Endothelial cell of umbilical vein (primary cell): ENCODE data around the gene AGO4. TPM values are rescaled to one million over a fixed set of nuclear protein-coding genes. Genes with fewer than 3 reads are reported as not detected.

Source experiments
- BruUV-seq: library from RNA; stranded (reverse); fragments of 400-500 nt; replicated peaks from 2 replicates; lab custom pipeline; 2021; lab: Mats Ljungman, UMichigan
- CTCF ChIA-PET: fragments of 300-600, 350-600 bp; sonication (Branson Sonifier 250); formaldehyde crosslinking; loops from one replicate; lab custom pipeline; 2021; ENCODE audit warnings: antibody characterized with exemption, inconsistent platforms; lab: Charles Lee
- POLR2A ChIA-PET: fragments of 300-600, 350-600 bp; sonication (Branson Sonifier 250); formaldehyde crosslinking; loops from one replicate; lab custom pipeline; 2021; ENCODE audit warnings: antibody characterized with exemption, inconsistent platforms; lab: Charles Lee
- DNase-seq: peaks from one replicate; pipeline ENCODE4 v3.0.0-alpha.2; 2011; ENCODE audit warnings: low read depth, low spot score
- FAIRE-seq: peaks from 2 replicates; lab custom pipeline; 2011; peaks lifted over from hg19 to GRCh38; lab: Jason Lieb, UNC
- H2AFZ ChIP-seq: 2 replicates; pipeline ENCODE4 v1.6.0; 2012; ENCODE audit warnings: low read depth, low read length, control low read depth, inconsistent platforms
- H3K27ac ChIP-seq: 2 replicates; pipeline ENCODE4 v1.5.1; 2011; ENCODE audit warnings: low read depth, mild to moderate bottlenecking, control low read depth, low read length, moderate library complexity; ENCODE audit not compliant: insufficient read depth
- H3K27me3 ChIP-seq, 2 experiments: 2 replicates each; pipeline versions ENCODE4 v1.6.0 to v1.6.1; 2011; ENCODE audit warnings: low read length in 2 of 2, mixed read lengths in 1 of 2; ENCODE audit not compliant: control insufficient read depth in 2 of 2, insufficient read depth in 2 of 2
- H3K36me3 ChIP-seq, 2 experiments: 2 replicates in 1 of 2; 3 replicates in 1 of 2; pipeline ENCODE4 v1.5.1; 2011; ENCODE audit warnings: low read length in 2 of 2, mild to moderate bottlenecking in 1 of 2, moderate library complexity in 1 of 2; ENCODE audit not compliant: control insufficient read depth in 2 of 2, insufficient read depth in 2 of 2; ENCODE audit errors: extremely low read depth in 1 of 2
- H3K4me1 ChIP-seq: 3 replicates; pipeline ENCODE4 v1.5.1; 2011; ENCODE audit warnings: mild to moderate bottlenecking, low read length; ENCODE audit not compliant: control insufficient read depth, insufficient read depth; ENCODE audit errors: extremely low read depth
- H3K4me2 ChIP-seq: 2 replicates; pipeline ENCODE4 v1.6.1; 2011; ENCODE audit warnings: low read length, control low read depth, mixed read lengths; ENCODE audit not compliant: insufficient read depth
- H3K4me3 ChIP-seq, 3 experiments: fragments of 200-600 bp in 1 of 3; sonication (generic), shearing (Covaris generic) in 1 of 3; replicated peaks in 1 of 3; 2 replicates each; pipeline ENCODE4 v1.5.1; 2011 to 2016; ENCODE audit warnings: control low read depth in 3 of 3, low read length in 3 of 3, mild to moderate bottlenecking in 2 of 3, inconsistent platforms in 1 of 3, low read depth in 1 of 3, moderate library complexity in 1 of 3; ENCODE audit not compliant: insufficient read depth in 1 of 3
- H3K79me2 ChIP-seq: 2 replicates; pipeline ENCODE4 v1.6.0; 2012; ENCODE audit warnings: low read length, inconsistent platforms; ENCODE audit not compliant: control insufficient read depth, insufficient read depth
- H3K9ac ChIP-seq: replicated peaks from 2 replicates; pipeline ENCODE3; 2011; ENCODE audit warnings: low read length, control low read depth; ENCODE audit not compliant: insufficient read depth; ENCODE audit errors: extremely low read depth
- H3K9me1 ChIP-seq: replicated peaks from 3 replicates; pipeline ENCODE4 v1.6.0; 2011; ENCODE audit warnings: mild to moderate bottlenecking, low read length; ENCODE audit not compliant: control insufficient read depth, insufficient read depth; ENCODE audit errors: extremely low read depth
- H3K9me3 ChIP-seq: replicated peaks from 2 replicates; pipeline ENCODE4 v1.5.1; 2012; ENCODE audit warnings: low read length, inconsistent platforms; ENCODE audit not compliant: control insufficient read depth, insufficient read depth
- H4K20me1 ChIP-seq: replicated peaks from 2 replicates; pipeline ENCODE3; 2011; ENCODE audit warnings: mild to moderate bottlenecking, low read length; ENCODE audit not compliant: control insufficient read depth, insufficient read depth; ENCODE audit errors: extremely low read depth
- EZH2 ChIP-seq: IDR thresholded peaks from 2 replicates; pipeline ENCODE4 v1.6.1; 2012; ENCODE audit warnings: borderline replicate concordance, low read depth, mild to moderate bottlenecking, moderate library complexity, low read length, inconsistent platforms; ENCODE audit not compliant: severe bottlenecking
- FOS ChIP-seq: IDR thresholded peaks from 2 replicates; pipeline ENCODE4 v1.6.1; 2011; ENCODE audit warnings: mild to moderate bottlenecking, low read length, moderate library complexity, borderline replicate concordance; ENCODE audit not compliant: insufficient read depth
- GATA2 ChIP-seq: IDR thresholded peaks from 2 replicates; pipeline ENCODE4 v1.7.0; 2011; ENCODE audit warnings: low read depth, mild to moderate bottlenecking, moderate library complexity, mixed read lengths, low read length; ENCODE audit not compliant: insufficient read length, insufficient read depth
- JUN ChIP-seq: IDR thresholded peaks from 2 replicates; pipeline ENCODE4 v1.6.1; 2011; ENCODE audit warnings: borderline replicate concordance, low read depth; ENCODE audit not compliant: insufficient read length, insufficient read depth
- MAX ChIP-seq: IDR thresholded peaks from 2 replicates; pipeline ENCODE4 v1.6.1; 2011; ENCODE audit not compliant: insufficient read depth, insufficient read length
- MYC ChIP-seq: IDR thresholded peaks from one replicate; pipeline ENCODE4 v1.6.1; 2011; ENCODE audit warnings: mild to moderate bottlenecking, low read depth, low read length
- POLR2A ChIP-seq: IDR thresholded peaks from 2 replicates; pipeline ENCODE4 v1.6.1; 2012; ENCODE audit warnings: low read depth, mild to moderate bottlenecking, control low read depth, low read length
- POLR2AphosphoS5 ChIP-seq: IDR thresholded peaks from 2 replicates; pipeline ENCODE4 v1.6.1; 2012; ENCODE audit warnings: low read depth, mild to moderate bottlenecking, control low read depth, low read length, moderate library complexity; ENCODE audit not compliant: insufficient read depth
- dilution Hi-C: fragments of 300-500 bp; cut with MboI; formaldehyde crosslinking; loops from one replicate; pipeline ENCODE4 v1.15.0; 2019; ENCODE audit warnings: low sequenced_read_pairs; ENCODE audit not compliant: extremely low pct_ligation_motif_present
- intact Hi-C: fragments of 100-400 bp; cut with micrococcal nuclease; formaldehyde crosslinking; loops from one replicate; pipeline ENCODE4 v1.10.0; 2022
- polyA plus RNA-seq, 4 experiments: library from polyadenylated mRNA; depleted of rRNA in 3 of 4; stranded (reverse) in 3 of 4; unstranded in 1 of 4; fragments of >200 nt; gene quantifications; 2 replicates each; pipeline versions ENCODE4 v1.2.1 to v1.2.3, GENCODE V29; 2011 to 2012; ENCODE audit warnings: missing spikeins in 1 of 4
- total RNA-seq: library from RNA; stranded (reverse); gene quantifications from 2 replicates; pipeline ENCODE4 v1.2.3, GENCODE V29; 2021
- TF ChIP-seq, protein P1 (sequence below), 2 donors: IDR thresholded peaks; 1 replicate in 1 of 2; 2 replicates in 1 of 2; pipeline ENCODE4 v1.5.1; 2011; ENCODE audit warnings: low read length in 2 of 2, mild to moderate bottlenecking in 2 of 2, moderate library complexity in 2 of 2, control low read depth in 1 of 2, inconsistent platforms in 1 of 2, low read depth in 1 of 2; ENCODE audit not compliant: insufficient read depth in 1 of 2; ENCODE audit errors: extremely low read depth in 1 of 2

AGO4 gene
- total and polyA plus RNA-seq, 2 donors (not counting 3 experiments of a cell fraction or from before 2014, with no cell fraction given) = 11.1 to 19.8 TPM

- dilution Hi-C loops = no loop called here
- Histone ChIP-seq H3K36me3 (peaks cover 12 to 15% of the 10 kb centered on the region in 2 experiments), H4K20me1 (no peaks in the 10 kb centered on the region), H3K79me2 (no peaks in the 10 kb centered on the region), H3K4me2 (no peak overlapping the region), H3K4me1 (no peaks in the 10 kb centered on the region), H3K27ac (no peak overlapping the region), H3K9me1 (no peaks in the 10 kb centered on the region), H2AFZ (no peak overlapping the region), H3K9ac (no peak overlapping the region), H3K27me3 (no peaks in the 10 kb centered on the region), H3K4me3 (no peak overlapping the region), H3K9me3 (no peaks in the 10 kb centered on the region)
- intact Hi-C loops = no loop called here
- no peak for FAIRE-seq
- DNase-seq = no peak
- TF ChIP-seq POLR2AphosphoS5 = no peak
- no peak for TF ChIP-seq EZH2
- no peak for TF ChIP-seq GATA2
- TF ChIP-seq POLR2A = no peak
- no peak for TF ChIP-seq JUN
- no peak for TF ChIP-seq MAX
- no peak for TF ChIP-seq FOS
- TF ChIP-seq, protein P1, sequence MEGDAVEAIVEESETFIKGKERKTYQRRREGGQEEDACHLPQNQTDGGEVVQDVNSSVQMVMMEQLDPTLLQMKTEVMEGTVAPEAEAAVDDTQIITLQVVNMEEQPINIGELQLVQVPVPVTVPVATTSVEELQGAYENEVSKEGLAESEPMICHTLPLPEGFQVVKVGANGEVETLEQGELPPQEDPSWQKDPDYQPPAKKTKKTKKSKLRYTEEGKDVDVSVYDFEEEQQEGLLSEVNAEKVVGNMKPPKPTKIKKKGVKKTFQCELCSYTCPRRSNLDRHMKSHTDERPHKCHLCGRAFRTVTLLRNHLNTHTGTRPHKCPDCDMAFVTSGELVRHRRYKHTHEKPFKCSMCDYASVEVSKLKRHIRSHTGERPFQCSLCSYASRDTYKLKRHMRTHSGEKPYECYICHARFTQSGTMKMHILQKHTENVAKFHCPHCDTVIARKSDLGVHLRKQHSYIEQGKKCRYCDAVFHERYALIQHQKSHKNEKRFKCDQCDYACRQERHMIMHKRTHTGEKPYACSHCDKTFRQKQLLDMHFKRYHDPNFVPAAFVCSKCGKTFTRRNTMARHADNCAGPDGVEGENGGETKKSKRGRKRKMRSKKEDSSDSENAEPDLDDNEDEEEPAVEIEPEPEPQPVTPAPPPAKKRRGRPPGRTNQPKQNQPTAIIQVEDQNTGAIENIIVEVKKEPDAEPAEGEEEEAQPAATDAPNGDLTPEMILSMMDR (IDR thresholded peaks at IDR 0.05; ENCODE audit: extremely low read depth in 1 of 2, insufficient read depth in 1 of 2, low read depth in 1 of 2, low read length in 2 of 2) = no peak
- no peak for TF ChIP-seq MYC
- no TSS peak for BruUV-seq
- CTCF ChIA-PET = no interaction called here
- POLR2A ChIA-PET = no interaction called here
These were observed 31.0 kb downstream of the AGO4 start for GRCh38 chr1:35838693-35839245.
